Kidney glomerular epithelial cell (primary cell): ENCODE data around the gene KLHL30.

Experiments
- DNase-seq: peaks from one replicate; lab custom pipeline; 2025; lab: John Stamatoyannopoulos, UW

Gene KLHL30

DNA sequence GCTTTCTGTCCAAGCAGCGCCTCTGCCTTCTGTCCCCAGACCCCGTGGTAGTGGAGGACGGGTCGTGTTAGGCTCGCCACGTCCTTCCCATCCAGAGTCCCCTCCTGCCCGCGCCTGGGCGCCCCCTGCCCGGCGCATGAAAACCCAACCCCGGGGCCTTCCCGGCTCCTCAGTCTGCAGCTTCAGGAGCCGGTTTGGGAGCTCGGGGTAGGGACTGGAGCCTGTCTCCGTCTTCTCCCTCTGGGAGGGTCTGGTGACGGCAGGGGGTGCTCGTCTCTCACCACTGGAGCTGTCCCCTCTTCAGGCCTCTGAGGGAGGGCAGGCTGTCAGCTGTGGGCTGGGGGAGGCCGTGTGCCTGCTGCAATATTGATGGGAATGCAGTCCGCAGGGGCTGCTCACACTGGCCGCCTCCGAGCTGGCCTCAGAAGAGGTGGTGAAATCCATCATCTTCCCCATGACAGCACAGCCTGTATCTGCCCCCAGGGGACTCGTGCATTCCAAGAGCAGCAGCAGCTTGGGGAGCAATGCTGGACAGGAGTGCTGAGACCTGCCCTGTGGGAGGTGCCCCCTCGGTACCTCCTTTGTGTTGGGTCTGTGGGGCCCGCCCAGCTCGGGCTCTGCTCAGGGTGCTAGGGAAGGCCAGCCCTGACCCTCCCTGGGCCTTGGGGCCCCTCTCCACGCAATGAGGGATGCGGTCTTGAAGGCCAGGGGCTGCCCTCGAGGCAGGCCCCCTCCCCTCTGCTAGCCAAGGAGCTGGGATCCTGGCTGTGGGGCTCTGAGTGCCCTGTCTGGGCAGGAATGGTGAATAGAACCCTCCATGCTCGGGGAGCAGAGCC lies 17.8 kb upstream of the KLHL30 start:
- no peak for DNase-seq

DNA sequence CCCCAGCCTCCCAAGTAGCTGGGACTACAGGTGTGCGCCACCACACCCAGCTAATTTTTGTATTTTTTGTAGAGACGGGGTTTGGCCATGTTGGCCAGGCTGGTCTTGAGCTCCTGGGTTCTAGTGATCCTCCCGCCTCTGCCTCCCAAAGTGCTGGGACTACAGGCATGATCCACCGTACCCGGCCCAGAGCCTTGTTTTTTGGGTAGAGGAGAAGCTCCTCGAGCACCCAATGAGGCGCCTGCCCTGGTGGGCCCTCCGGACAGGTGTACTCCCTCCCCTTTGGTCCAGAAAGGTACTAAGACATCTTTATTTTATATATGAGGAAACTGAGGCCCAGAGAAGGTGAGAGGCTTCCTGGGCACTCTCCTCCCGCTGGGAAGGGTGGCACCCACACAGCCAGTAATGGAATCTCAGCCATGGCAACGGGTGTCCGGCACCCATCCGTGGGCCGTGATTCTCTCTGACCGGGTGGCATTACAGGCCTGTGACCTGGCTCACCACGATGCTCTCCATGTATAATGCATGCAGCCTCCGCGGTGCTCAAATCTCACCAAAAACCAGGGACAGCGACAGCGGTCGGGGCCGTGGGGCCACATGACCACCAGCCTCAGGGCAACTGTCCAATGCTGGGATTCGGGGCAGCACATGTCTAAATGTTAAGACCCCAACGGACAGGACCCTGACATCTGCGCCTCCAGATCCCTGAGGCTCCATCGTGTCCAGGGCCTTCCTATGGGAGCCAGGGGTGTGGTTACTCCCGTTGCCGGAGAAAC lies 16.8 kb upstream of the KLHL30 start:
- no peak for DNase-seq

GRCh38 chr2:238122287-238123217 lies 15.9 kb upstream of the KLHL30 start:
- no peak for DNase-seq

- DNase-seq, result no peak
Observed at GRCh38 chr2:238123218-238123971, 15.1 kb upstream of the KLHL30 start.

- no peak for DNase-seq
Observed at GRCh38 chr2:238123991-238124470, 14.4 kb upstream of the KLHL30 start.

DNA sequence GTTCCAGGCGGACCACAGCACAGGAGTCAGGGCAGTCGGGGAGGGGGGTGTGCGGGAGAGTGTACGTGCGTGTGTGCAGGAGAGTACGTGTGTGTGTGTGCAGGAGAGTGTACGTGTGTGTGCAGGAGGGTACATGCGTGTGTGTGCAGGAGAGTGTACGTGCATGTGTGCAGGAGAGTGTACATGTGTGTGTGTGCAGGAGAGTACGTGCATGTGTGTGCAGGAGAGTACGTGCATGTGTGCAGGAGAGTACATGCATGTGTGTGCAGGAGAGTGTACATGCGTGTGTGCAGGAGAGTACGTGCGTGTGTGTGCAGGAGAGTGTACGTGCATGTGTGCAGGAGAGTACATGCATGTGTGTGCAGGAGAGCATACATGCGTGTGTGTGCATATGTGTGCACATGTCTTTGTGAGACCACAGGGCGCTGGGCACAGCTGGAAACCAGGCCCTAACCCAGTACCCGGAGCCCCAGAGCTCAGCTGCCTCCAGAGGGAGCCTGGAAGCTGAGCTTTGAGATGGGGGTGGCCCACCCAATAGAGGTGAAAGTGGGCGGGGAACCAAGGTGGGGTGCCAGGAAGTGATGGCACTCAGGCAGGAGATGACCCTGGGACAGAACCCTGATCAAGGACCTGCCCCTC lies 13.9 kb upstream of the KLHL30 start:
- no peak for DNase-seq

DNA sequence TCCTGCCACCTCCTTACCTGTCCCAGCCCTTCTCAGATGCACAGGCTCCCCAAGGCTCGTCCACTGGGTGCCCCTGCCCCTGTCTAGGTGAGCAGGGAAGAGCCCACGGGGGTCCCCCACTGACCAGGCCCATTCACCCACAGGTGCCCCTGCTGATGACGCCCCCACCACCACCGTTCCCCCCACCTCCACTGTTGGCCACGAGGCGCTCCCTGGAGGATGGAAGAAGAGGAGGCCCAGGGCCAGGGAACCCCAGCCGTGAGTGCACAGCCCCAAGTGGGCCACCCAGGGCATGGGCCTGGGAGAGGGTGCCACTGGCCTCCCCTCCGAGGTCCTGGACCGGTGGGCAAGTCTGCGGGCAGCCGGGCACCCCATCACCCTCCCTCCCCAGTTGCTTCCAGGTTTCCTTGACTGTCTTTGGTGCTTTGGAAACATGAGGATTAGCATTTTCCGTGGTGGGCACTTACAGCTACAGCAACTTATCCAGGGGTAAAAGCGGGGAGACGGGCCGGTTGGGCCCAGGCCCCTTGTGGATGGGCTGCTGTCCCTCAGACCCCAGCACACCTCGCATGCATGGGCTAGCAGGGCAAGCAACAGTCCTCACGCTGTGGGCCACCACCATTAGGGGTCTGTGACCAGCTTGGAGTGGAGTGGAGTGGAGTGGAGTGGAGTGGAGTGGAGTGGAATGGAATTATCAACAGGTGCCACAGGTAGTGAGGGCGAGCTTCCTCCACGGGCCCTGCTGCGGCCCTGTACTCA lies 13.2 kb upstream of the KLHL30 start:
- DNase-seq, result no peak

- no peak for DNase-seq
Observed at GRCh38 chr2:238126338-238126737, 12.1 kb upstream of the KLHL30 start.

DNA sequence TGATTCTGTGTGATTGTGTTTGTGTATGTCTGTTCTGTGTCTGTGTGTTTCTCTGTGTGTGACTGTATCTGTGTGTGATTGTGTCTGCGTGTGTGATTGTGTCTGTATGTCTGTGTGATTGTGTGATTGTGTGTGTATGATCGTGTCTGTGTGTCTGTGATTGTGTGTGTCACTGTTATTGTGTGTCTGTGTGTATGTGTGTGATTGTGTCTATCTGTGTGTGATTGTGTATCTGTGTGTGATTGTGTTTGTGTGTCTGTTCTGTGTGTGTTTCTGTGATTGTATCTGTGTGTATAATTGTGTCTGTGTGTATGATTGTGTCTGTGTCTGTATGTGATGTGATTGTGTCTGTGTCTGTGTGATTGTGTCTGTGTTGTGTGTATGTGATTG lies 11.7 kb upstream of the KLHL30 start:
- no peak for DNase-seq

DNA sequence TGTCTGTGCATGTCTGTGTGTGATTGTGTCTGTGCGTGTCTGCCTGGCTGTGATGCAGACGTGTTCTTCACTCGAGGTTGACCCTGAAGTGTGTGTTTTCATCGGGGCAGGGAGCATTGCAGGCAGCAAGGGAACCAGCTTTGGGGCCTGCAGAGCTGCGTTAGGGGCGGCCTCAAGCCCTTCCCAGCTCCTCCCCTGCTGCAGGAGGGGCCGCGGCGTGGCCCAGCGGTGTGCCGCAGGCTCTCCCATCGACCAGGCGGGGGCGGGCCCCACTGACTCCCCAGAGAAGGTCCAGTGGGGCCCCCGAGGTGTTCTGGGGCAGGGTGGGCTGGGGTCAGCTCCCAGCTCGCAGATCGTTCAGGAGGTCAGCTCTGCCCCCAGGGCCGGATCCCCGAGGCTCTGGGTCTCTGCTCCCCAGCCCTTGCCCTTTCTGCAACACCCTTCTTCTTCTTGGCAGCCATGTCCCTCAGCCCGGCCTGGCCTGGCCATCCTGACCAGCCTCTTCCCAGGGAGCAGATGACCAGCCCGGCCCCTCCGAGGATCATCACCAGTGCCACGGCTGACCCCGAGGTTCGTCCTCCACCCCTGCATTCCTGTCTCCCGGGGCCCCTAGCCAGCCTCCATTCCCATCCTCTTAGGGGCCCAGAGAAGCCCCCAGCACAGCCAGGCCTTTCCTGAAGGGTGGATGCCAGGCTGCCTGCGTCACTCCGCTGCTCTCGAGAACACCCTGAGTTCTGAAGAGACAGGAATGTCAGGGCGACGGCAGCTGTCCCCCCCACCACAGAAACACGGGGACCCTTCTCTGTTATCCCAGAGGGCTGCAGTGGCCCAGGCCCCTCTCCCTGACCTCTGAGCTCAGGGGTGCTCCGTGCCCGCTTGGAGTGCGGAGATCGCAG lies 11.1 kb upstream of the KLHL30 start:
- peak; percentile 65 for DNase-seq

GRCh38 chr2:238128061-238128440 lies 10.4 kb upstream of the KLHL30 start:
- DNase-seq, result no peak

DNA sequence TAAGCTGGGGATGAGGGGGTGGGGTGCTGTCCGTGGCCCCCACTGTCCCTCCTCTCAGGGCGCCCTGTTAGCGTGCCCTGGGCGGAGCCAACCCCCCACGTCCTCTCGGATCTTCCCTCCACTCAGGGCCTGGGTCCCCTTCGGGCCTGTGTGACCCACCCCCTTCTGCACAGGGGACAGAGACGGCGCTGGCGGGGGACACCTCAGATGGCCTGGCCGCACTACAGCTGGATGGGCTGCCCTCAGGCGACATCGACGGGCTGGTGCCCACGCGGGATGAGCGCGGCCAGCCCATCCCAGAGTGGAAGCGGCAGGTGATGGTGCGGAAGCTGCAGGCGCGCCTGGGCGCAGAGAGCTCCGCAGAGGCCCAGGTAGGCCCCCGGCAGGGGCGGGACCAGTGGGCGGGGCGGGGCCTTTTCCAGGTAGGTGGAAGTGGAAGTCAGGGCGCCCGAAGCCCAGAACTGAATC lies 9.9 kb upstream of the KLHL30 start:
- no peak for DNase-seq

- DNase-seq, result no peak
Observed at GRCh38 chr2:238129166-238130010, 9.1 kb upstream of the KLHL30 start.

- DNase-seq, result no peak
Observed at GRCh38 chr2:238130111-238130695, 8.3 kb upstream of the KLHL30 start.

DNA sequence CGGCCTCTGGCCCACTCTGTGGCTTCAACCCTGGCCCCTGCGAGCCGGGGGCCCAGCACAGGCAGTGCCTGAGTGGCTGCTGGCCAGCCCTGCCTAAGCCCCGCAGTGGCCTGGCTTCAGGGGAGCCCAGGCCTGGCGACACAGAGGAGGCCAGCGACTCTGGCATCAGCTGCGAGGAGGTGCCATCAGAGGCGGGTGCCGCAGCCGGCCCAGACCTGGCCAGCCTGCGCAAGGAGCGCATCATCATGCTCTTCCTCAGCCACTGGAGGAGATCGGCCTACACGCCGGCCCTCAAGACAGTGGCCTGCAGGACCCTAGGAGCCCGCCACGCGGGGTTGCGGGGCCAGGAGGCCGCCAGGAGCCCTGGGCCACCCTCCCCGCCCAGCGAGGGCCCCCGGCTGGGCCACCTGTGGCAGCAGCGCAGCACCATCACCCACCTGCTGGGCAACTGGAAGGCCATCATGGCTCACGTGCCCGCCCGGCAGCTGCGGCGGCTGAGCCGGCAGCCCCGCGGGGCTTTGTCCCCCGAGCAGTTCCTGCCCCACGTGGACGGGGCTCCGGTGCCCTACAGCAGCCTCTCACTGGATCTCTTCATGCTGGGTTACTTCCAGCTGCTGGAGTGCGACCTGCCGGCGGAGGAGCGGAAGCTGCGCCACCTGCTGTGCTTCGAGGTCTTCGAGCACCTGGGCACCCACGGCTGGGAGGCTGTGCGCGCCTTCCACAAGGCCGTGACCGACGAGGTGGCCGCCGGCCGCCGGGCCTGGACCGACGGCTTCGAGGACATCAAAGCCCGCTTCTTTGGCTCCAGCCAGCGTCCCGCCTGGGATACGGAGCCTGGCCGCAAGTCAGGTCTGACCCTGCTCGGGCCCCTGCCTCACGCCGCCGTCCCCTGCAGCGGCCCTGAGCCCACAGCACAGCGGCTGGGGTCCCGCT lies 7.5 kb upstream of the KLHL30 start:
- no peak for DNase-seq

GRCh38 chr2:238131761-238132462 lies 6.6 kb upstream of the KLHL30 start:
- no peak for DNase-seq
